MV-4-11 (cell line): ENCODE results near the gene DOP1B.
"Not testable (repeated sequence)": the region's sequence is repeated elsewhere in the genome, so short reads cannot be mapped to it uniquely, and the experiment has no call there.

ENCODE experiments used
- DNase-seq: peaks from one replicate; lab custom pipeline; 2025; lab: John Stamatoyannopoulos, UW

DOP1B gene, protein sequence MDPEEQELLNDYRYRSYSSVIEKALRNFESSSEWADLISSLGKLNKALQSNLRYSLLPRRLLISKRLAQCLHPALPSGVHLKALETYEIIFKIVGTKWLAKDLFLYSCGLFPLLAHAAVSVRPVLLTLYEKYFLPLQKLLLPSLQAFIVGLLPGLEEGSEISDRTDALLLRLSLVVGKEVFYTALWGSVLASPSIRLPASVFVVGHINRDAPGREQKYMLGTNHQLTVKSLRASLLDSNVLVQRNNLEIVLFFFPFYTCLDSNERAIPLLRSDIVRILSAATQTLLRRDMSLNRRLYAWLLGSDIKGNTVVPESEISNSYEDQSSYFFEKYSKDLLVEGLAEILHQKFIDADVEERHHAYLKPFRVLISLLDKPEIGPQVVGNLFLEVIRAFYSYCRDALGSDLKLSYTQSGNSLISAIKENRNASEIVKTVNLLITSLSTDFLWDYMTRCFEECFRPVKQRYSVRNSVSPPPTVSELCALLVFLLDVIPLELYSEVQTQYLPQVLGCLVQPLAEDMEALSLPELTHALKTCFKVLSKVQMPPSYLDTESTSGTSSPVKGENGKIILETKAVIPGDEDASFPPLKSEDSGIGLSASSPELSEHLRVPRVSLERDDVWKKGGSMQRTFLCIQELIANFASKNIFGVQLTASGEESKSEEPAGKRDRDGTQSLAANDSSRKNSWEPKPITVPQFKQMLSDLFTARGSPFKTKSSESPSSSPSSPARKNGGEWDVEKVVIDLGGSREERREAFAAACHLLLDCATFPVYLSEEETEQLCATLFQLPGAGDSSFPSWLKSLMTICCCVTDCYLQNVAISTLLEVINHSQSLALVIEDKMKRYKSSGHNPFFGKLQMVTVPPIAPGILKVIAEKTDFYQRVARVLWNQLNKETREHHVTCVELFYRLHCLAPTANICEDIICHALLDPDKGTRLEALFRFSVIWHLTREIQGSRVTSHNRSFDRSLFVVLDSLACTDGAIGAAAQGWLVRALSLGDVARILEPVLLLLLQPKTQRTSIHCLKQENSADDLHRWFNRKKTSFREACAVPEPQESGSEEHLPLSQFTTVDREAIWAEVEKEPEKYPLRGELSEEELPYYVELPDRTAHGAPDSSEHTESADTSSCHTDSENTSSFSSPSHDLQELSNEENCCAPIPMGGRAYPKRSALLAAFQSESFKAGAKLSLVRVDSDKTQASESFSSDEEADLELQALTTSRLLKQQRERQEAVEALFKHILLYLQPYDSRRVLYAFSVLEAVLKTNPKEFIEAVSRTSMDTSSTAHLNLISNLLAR (N-terminal part only)

DNA sequence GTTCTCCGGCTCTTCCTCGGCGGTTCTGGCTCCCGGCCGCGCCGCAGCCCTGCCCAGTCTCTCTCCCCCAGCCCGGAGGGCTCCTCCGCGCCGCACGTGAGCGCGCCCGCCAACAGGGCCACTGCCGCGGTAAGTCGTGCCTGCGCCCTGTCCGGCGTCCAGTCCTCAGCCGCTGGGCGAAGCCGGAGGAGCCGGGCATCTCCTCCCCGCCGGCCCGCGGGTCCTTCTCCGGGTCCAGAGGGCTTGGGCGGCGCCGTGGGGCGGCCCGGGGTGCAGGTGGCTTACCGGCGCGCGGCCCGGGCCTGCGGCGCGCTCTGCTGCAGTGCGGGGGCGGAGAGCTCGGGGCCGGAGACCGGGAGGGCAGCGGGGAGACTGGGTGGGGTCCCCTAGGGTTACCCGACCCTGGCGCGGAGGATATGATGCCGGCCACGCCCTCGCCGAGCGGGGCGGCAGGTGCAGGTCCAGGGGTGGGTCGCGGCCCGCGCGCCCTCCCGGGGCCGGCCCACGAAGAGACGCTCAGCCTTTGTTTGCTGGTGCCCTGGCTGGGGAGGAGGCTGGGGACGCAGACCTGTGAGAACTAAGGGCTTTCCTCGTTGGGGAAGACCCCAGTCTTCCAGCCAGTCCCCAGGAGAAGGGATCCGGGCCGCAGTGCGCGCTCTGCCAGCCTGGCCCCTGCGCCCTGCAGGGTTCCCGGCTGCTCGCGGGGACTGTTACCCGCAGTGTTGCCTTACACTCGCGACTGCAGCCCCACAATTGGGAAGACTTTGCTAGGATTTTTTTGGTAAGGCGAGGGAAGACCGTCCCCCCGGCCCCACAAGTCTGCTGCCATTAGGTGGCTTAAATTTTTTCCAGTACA lies at the start of gene DOP1B:
DOP1B (plus strand) TSS at position 10 of the 856 bp plus-strand sequence. CDS start 7,910 bp downstream, outside the sequence.
- no peak for DNase-seq

DNA sequence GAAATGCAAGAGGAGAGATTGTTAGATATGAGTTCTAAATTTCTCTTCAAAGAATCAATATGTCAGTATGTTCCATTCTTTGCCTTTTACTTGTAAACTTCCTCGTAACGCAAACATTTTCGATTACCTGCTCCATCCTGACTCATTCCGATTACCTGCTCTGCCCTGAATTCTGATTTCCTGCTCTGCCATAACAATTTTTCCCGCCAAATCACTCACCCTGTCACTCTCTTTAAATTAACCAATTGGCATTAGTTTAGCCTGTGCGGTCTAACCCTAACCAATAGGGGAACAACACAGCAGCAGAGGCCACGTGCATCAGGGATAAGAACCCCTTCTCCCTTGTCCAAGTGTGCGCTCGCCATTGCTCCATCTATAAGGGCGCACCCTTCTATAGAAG lies 46.8 kb upstream of the DOP1B start:
- no peak for DNase-seq

DNA sequence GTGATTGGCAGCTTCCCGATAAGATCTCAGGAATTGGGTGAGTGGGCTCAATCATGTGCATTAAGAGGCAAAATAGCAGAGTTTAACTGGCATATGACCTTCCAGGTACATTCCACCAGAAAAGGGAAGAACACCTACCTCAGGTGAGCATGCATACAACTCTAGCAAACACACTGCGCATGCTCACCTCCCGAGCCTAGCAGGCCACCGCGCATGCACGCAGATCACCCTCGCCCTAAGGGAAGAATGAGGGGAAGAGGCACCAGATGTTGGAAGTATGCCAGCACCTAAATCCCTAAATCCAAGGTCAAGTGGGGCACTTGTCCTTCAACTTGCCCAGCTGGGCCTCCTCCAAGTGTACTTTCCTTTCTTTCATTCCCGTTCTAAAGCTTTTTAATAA lies 45.4 kb upstream of the DOP1B start:
- no peak for DNase-seq

DNA sequence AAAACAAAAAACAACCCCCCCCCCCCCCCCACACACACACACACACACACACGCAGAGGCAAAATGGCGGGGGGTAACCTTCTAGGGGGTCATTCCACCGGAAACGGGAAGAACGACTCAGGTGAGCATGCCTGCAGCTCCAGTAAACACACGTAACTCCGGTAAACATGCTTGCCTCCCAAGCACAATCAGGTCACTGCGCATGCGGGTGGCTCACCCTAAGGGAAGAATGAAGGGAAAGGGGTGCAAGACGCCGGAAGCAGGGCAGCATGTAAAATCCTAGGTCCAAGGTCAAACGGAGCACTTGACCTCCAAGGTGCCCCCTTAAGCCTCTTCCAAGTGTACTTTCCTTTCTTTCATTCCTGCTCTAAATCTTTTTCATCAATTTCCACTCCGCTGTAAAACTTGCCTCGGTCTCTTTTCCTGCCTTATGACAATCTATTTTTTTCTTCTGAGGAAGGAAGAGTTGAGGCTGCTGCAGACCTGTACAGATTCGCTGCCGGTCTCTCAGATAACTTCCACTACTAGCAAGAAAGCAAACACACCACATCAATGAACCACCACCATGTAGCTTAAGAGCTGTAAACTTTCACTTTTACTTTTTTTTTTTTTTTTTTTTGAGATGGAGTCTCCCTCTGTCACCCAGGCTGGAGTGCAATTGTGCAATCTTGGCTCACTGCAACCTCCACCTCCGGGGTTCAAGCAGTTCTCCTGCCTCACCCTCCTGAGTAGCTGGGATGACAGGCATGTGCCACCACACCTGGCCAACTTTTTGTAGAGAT lies 42.8 kb upstream of the DOP1B start:
- peak; percentile 46 for DNase-seq

DNA sequence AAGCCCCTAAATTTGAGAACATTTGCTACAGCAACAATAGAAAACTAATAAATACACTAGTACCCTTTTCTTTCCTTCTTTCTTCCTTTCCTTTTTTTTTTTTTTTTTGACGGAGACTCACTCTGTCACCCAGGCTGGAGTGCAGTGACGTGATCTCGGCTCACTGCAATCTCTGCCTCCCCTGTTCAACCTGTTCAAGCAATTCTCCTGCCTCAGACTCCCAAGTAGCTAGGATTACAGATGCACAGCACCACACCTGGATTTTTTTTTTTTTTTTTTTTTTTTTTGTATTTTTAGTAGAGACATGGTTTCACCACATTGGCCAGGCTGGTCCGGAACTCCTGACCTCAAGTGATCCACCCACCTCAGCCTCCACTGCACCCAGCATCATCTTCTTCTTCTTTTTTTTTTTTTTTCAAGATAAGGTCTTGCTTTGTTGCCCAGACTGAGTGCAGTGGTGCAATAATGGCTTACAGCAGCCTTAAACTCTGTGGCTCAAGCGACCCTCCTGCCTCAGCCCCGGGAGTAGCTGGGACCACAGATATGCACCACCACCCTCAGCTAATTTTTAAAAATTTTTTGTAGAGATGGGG lies 41.4 kb upstream of the DOP1B start:
- DNase-seq: peak; percentile 65

DNA sequence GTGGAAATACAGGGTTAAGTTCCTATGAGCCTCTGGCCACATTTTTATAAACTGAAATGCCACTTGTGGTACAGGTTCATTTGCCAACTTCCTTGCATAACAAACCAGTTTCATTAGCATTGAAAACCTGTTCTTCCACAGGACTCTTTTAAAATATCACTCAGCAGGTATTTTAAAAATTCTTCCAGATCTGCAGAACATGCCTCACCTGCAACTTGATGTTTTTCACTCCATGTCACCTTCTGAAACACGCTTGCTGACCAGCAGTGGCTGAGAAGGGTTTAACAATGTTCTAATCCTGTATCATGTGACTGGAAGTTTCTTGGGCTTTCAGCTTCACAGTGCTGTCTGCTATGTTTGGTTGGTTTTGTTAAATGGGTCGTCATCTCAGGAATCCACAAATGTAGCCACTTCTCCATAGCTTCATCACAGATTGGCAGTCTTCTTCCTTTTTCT lies 39.3 kb upstream of the DOP1B start:
- DNase-seq: peak; percentile 82

DNA sequence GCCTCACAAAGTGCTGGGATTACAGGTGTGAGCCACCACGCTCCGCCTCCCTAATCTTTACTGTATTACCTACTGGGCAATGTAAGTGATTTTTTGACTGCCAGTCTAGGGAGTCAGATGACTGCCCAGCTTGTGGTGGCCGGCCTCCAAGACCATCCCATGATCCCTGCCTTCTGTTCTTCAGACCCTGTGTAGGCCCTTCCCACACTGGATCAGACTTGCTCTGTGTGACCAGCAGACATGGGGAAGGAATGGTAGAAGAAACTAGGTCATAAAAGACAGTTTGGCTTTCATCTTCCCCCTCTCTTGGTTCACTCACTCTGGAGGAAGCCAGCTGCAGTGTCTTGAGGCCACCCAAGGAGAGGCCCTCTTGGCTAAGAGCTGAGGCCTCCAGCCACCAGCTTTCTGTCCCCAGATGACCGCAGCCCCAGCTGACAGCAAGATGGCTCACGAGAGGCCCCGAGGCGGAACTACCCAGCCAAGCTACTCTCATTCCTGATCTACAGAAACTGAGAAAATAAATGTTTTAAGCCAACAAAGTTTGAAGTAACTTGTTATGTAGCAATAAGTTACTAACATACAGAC lies 36.2 kb upstream of the DOP1B start:
- DNase-seq: peak; percentile 96

DNA sequence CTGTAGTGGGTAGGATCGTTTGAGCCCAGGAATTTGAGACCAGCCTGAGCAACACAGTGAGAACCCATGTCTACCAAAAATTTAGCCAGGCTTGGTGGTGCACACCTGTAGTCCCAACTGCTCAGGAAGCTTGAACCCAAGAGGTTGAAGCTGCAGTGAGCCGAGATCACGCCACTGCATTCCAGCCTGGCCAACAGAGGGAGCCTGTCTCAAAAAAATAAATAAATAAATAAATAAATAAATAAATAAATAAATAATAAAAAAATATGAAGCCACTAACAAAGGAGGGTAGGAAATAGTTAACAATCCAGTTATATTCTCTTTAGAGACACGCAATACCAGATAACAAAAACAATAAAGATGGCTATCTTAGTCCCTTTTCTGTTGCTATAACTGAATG lies 33.6 kb upstream of the DOP1B start:
- DNase-seq: no peak

DNA sequence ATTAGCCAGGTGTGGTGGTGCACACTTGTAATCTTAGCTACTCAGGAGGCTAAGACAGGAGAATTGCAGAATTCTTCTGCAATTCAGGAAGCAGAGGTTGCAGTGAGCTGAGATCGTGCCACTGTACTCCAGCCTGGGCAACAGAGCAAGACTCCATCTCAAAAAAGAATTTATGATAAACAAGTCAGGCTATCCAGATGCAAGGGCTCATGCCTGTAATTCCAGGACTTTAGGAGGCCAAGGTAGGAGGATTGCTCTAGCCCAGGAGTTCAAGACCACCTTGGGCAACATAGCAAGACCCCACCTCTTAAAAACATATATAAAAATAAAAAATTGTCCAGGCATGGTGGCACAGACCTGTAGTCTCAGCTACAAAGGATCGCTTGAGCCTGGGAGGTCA lies 32.2 kb upstream of the DOP1B start:
- DNase-seq: no peak

DNA sequence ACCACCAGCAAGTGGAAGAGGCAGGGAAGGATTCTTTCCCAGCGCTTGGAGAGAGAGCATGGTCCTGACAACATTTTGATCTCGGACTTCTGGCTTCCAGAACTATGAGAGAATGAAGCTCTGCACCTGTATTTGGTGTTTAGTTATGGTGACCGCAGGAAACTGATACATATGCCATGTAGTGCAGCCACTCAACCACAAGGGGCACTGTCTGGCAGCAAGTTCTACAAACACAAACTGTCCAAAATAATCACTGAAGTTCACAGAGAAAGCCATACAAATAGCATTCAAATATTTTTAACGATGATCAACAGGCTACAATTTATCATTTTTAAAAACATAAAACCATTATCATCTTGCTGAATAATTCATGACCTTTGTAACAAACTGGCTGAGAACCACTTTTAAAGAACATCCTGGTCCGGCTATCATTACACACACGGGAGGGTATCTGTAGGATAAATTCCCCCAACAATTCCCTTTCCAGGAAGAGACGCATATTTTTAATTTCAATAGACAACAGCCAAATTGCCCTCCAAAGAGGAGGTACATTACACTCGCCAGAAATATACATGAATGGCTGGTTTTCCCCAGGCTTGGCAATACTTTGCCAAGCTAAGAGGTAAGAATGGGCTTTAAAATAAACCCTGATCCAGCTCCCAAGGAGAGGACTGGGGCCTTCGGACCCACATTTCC lies 31.0 kb upstream of the DOP1B start:
- peak; percentile 43 for DNase-seq

DNA sequence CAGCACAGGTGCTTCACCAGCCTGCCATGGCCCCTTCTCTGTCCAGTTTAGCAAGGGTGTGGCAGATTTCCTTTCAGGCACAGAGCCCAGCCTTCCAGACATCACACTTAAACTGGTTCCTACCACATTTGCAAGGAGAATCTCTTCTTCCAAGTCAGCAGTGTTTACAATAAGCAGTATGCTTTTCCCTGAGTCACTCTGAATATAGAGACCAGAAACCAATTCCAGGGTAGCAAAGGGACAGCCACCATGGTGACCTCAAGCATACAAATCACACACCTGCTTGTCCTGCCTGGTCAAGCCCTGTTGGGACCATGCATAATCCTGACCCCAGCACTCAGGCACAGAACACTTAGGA lies 30.4 kb upstream of the DOP1B start:
- no peak for DNase-seq

DNA sequence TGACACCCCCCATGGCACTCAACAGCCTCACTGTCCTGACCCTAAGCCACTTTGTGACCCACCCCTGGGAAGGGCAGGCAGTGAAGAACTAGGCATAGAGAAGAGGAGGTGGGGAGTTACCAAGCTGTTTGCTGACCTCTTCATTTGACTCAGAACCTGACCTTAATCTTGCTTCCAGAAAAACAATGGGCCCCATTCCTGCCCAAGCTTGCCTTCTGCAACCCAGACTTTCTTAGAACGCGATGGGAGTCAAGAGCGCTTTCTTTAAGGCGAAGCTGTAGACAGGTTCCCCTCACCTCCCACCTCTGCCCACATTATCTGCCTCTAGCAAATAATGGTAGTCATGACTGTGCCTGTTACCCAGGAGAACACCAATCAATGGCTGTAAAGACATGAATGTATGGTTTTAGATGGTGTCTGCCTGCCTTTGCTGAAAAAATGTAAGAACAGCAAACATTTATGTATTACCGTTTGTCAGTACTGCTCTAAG lies 30.0 kb upstream of the DOP1B start:
- DNase-seq: no peak

DNA sequence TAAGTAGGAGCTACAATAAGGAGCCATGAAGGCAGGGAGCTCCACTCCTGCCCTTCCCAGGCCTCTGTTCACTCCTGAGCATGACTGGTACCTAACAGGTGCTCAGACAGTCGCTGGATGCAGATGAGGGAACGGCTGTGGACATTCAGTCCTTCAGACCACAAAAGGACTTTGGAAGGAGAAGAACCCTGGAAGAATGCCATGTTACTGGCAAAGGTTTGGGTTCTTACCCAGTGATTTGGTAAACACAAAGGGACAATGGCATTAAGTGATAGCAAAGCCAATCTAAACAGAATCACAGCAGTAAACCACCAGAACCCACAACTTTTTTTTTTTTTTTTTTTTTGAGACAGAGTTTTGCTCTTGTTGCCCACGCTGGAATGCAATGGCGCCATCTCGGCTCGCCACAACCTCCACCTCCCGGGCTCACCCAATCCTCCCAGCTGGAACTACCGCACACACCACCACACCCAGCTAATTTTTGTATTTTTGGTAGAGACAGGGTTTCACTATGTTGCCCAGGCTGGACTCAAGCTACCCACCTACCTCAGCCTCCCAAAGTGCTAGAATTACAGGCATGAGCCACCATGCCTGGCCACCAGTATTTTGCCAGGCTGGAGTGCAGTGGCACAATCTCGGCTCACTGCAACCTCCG lies 29.2 kb upstream of the DOP1B start:
- DNase-seq: no peak

DNA sequence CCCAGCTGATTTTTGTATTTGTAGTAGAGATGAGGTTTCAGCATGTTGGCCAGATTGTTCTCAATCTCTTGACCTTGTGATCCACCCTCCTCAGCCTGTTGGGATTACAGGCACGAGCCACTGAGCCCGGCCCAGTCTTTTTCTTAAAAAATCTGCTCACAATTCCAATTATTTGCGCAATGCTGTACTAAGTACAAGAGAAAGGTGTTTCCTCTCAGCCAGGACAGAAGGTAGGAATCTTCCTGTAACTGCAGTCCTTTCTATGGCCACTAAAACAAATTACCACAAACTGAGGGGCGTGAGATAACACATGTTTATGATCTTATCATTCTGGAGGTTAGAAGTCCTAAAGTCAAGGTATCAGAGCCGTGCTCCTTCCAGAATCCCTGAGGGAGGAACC lies 28.6 kb upstream of the DOP1B start:
- DNase-seq: no peak

DNA sequence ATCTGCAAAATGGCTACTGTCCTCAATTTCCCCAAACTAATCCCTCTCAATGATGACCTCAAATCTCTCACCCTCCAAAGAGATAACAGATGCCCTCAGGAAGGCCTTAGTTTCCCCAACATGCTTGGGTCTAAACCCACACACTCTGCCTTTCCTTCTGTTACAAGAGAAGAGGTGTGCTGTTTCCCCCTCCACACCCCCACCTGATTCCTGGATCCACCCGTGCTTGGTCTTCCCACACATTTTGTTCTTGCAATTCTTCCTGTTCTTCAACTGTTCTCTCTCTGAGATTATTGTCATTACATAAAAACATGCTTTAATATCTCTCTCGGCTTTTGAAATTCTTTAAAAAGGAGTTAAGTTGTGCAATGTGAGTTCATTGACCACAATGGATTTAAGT lies 27.4 kb upstream of the DOP1B start:
- peak; percentile 51 for DNase-seq

DNA sequence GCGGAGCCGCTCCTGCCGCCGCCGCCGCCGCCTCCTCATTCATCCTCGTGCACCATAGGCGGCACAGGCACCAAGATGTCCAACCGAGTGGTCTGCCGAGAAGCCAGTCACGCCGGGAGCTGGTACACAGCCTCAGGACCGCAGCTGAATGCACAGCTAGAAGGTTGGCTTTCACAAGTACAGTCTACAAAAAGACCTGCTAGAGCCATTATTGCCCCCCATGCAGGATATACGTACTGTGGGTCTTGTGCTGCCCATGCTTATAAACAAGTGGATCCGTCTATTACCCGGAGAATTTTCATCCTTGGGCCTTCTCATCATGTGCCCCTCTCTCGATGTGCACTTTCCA lies 26.2 kb upstream of the DOP1B start:
- not testable (repeated sequence) for DNase-seq

DNA sequence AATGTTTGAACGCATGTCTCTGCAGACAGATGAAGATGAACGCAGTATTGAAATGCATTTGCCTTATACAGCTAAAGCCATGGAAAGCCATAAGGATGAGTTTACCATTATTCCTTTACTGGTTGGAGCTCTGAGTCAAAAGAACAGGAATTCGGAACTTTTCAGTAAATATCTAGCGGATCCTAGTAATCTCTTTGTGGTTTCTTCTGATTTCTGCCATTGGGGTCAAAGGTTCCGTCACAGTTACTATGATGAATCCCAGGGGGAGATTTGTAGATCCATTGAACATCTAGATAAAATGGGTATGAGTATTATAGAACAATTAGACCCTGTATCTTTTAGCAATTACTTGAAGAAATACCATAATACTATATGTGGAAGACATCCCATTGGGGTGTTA lies 25.8 kb upstream of the DOP1B start:
- not testable (repeated sequence) for DNase-seq

DNA sequence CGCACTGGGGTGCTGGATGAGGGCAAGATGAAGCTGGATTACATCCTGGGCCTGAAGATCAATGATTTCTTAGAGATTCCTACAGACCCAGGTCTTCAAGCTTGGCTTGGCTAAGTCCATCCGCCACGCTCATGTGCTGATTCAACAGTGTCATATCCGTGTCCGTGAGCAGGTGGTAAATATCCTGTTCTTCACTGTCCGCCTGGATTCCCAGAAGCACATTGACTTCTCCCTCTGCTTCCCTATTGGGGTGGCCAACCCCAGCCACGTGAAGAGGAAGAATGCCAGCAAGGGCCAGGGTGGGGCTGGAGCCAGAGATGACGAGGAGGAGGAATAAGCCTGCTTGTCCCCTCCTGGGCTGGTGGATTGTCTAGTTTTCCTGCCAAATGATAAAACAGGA lies 23.9 kb upstream of the DOP1B start:
- no peak for DNase-seq
